Progenitor cell of endocrine pancreas (in vitro differentiated cells): Measurements from ENCODE around the gene DMRT2. TPM values are rescaled to one million over a fixed set of nuclear protein-coding genes. Genes with fewer than 3 reads are reported as not detected.
A peak's percentile ranks its signal among the peaks of the same experiment; 100 is the strongest.

Experiments used
- DNase-seq: peaks from one replicate; pipeline ENCODE4 v3.0.0; 2021; ENCODE audit warnings: low spot score; ENCODE audit not compliant: unreplicated experiment
- H3K27ac Mint-ChIP-seq: 2 replicates; pipeline ENCODE4 v1.8.0; 2021; ENCODE audit warnings: mild to moderate bottlenecking, moderate library complexity, mixed read lengths
- H3K27me3 Mint-ChIP-seq: 2 replicates; pipeline ENCODE4 v1.8.0; 2021; ENCODE audit warnings: mixed read lengths
- H3K36me3 Mint-ChIP-seq: 2 replicates; pipeline ENCODE4 v1.8.0; 2022; ENCODE audit warnings: mixed read lengths; ENCODE audit not compliant: insufficient read depth
- H3K4me1 Mint-ChIP-seq: 2 replicates; pipeline ENCODE4 v1.8.0; 2021; ENCODE audit warnings: low read depth, mixed read lengths
- H3K4me3 Mint-ChIP-seq: 2 replicates; pipeline ENCODE4 v1.8.0; 2021; ENCODE audit warnings: low read depth, mild to moderate bottlenecking, moderate library complexity, mixed read lengths
- H3K9me3 Mint-ChIP-seq: 2 replicates; pipeline ENCODE4 v1.8.0; 2021; ENCODE audit warnings: low read depth, mixed read lengths
- total RNA-seq: library from RNA; stranded (reverse); gene quantifications from 2 replicates; pipeline ENCODE4 v1.2.1, GENCODE V29; 2021
- TF ChIP-seq, protein P1 (sequence below): fragments of 200-600 bp; sonication (generic); IDR thresholded peaks from one replicate; pipeline ENCODE4 v1.5.0; 2021; ENCODE audit warnings: antibody characterized with exemption, mild to moderate bottlenecking; ENCODE audit not compliant: unreplicated experiment

DMRT2 gene
- total RNA-seq, 1 donor from 2014 or later: 1.4 TPM

DNA sequence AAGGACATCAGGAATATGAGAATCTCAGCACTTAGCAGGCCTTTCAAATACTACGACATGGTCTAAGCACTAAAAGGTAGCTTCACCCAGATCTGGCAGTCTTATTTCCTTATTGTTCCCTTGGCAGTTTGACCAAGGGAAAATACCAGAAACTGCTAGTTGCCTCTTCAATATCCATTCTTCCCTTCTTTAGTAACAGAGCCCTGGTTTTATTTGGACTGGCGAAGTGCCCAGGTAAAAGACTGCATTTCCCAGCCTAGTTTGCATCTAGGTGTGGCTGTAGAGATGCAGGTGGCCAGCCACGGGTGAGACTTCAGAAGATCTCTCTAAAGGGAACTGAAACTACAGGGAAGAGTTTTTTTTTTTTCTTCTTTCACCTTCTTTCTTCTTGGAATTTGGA, 21.6 kb downstream of the DMRT2 start:
- peaks cover 26% of the 10 kb centered on the region for H3K9me3 Mint-ChIP-seq
- H3K27ac Mint-ChIP-seq: no peak overlapping the region
- H3K4me1 Mint-ChIP-seq: no peaks in the 10 kb centered on the region
- DNase-seq: no peak
- H3K36me3 Mint-ChIP-seq: no peaks in the 10 kb centered on the region
- peaks cover 16% of the 10 kb centered on the region for H3K27me3 Mint-ChIP-seq
- TF ChIP-seq, protein P1, sequence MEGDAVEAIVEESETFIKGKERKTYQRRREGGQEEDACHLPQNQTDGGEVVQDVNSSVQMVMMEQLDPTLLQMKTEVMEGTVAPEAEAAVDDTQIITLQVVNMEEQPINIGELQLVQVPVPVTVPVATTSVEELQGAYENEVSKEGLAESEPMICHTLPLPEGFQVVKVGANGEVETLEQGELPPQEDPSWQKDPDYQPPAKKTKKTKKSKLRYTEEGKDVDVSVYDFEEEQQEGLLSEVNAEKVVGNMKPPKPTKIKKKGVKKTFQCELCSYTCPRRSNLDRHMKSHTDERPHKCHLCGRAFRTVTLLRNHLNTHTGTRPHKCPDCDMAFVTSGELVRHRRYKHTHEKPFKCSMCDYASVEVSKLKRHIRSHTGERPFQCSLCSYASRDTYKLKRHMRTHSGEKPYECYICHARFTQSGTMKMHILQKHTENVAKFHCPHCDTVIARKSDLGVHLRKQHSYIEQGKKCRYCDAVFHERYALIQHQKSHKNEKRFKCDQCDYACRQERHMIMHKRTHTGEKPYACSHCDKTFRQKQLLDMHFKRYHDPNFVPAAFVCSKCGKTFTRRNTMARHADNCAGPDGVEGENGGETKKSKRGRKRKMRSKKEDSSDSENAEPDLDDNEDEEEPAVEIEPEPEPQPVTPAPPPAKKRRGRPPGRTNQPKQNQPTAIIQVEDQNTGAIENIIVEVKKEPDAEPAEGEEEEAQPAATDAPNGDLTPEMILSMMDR: no peak
- H3K4me3 Mint-ChIP-seq: no peak overlapping the region

DNA sequence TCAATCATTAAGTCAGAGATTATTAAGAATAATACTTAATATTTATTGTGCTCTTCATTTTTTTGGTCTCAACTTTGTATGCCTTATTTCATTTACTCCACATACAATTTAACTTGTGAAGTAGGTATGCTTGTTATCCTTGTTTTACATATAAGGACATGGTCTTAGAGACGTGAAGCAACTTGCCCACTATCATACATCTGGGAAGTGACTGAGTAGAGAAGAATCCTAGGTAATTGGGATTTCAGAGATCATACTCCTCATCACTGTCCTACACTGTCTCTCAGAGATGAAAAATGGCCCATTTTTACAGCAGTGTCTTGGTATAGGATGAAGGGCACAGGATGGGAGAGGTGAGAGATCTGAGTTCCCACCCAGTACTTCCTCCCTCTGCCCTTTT, 23.3 kb downstream of the DMRT2 start:
- no peaks in the 10 kb centered on the region for H3K4me1 Mint-ChIP-seq
- no peaks in the 10 kb centered on the region for H3K36me3 Mint-ChIP-seq
- no peak overlapping the region for H3K4me3 Mint-ChIP-seq
- H3K27ac Mint-ChIP-seq: no peak overlapping the region
- TF ChIP-seq, protein P1: no peak
- peaks cover 15% of the 10 kb centered on the region for H3K27me3 Mint-ChIP-seq
- peaks cover 10% of the 10 kb centered on the region for H3K9me3 Mint-ChIP-seq
- DNase-seq: no peak

DNA sequence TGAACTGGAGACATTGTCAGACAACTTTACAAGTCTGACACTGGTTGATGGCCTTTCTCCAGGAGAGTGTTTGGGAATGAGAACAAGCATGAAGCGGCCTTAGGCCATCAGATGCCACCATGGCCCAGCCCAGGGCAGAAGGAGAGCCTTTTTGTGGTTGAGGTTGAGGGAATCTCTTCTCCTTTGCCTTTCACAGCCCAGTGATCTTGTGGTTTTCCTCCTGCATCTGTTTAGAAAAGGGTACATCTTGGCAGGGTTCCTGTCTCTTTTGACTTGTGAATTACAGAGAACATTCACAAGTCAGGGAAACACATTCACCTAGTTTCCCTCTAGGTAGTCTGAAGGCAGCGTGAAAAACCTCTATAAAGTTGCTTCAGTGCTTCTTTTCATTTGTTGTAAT, 27.5 kb downstream of the DMRT2 start:
- no peak overlapping the region for H3K27ac Mint-ChIP-seq
- TF ChIP-seq, protein P1: no peak

DNA sequence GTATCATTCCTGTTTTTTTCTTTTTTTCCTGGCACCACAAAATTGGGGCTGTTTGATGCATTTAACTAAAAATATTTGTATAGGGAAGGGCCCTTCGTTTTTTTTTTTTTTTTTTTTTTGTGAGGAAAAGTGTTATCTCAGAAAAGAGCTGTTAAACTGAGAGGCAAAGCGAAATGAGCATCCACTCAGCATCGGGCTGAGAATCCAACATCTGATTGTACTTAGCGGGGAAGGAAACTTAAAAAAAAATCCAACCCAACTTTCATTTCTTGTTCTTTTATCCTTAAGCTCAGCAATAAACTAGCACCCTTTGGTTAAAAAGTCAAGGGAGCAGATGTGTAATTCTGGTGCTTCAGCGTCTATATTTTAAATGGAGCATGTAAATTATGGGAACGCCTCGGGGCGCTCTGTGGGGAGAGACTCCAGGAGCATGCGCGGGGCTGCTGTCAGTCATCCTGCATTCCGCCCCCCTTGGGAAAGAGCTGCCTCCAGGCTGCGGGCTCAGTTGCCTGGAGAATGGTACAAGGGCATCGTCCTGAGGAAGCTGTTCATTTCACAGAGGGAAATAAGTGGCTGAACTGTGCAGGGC, 33.3 kb downstream of the DMRT2 start:
- peak overlapping the region; percentile 44 for H3K4me3 Mint-ChIP-seq
- no peak overlapping the region for H3K27ac Mint-ChIP-seq
- DNase-seq: peak; percentile 12
- peaks cover 27% of the 10 kb centered on the region for H3K27me3 Mint-ChIP-seq
- no peaks in the 10 kb centered on the region for H3K9me3 Mint-ChIP-seq
- no peaks in the 10 kb centered on the region for H3K36me3 Mint-ChIP-seq
- H3K4me1 Mint-ChIP-seq: no peaks in the 10 kb centered on the region
- TF ChIP-seq, protein P1: no peak

More for the DNA sequence above, 27.5 kb downstream of the DMRT2 start:
- no peaks in the 10 kb centered on the region for H3K36me3 Mint-ChIP-seq
- no peak overlapping the region for H3K4me3 Mint-ChIP-seq
- no peaks in the 10 kb centered on the region for H3K4me1 Mint-ChIP-seq
- H3K27me3 Mint-ChIP-seq: peaks cover 21% of the 10 kb centered on the region
- no peak for DNase-seq
- no peaks in the 10 kb centered on the region for H3K9me3 Mint-ChIP-seq

DNA sequence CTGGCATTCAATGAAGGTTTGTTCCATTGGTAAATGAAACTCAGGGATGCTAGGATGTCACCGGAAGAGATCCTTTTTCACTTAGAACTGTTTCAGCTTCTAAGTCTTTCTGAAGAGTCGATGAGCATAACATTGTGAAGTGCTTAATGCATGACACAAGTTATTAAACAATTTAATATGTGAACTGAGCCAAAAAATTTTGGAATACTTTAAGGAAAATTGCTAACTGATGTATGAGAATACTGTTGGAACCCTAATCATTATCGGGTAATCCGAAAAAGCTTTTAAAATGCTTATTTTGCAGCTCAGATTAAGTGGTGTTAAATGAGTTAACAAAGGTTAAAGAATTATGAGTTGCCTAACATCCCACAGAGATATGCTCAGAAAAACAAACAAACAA, 34.9 kb downstream of the DMRT2 start:
- no peak overlapping the region for H3K27ac Mint-ChIP-seq
- TF ChIP-seq, protein P1: no peak
- H3K27me3 Mint-ChIP-seq: peaks cover 34% of the 10 kb centered on the region
- no peak for DNase-seq
- no peaks in the 10 kb centered on the region for H3K36me3 Mint-ChIP-seq
- no peak overlapping the region for H3K4me3 Mint-ChIP-seq
- no peaks in the 10 kb centered on the region for H3K9me3 Mint-ChIP-seq
- H3K4me1 Mint-ChIP-seq: no peaks in the 10 kb centered on the region
